Effector memory CD4-positive, alpha-beta T cell (primary cell): ENCODE results near the gene SIVA1.

Source experiments
- DNase-seq, 3 donors: peaks; one replicate each; pipeline ENCODE4 v3.0.0-alpha.2; 2020
- H3K27ac ChIP-seq: 2 replicates; pipeline ENCODE4 v1.7.0; 2013; ENCODE audit warnings: mild to moderate bottlenecking, low read length, moderate library complexity; ENCODE audit not compliant: insufficient read depth, poor library complexity, severe bottlenecking
- H3K27me3 ChIP-seq: replicated peaks from 2 replicates; pipeline ENCODE4 v1.7.0; 2013; ENCODE audit warnings: mild to moderate bottlenecking, low read length; ENCODE audit not compliant: insufficient read depth, control insufficient read depth, poor library complexity, severe bottlenecking
- H3K36me3 ChIP-seq: 2 replicates; pipeline ENCODE4 v1.7.0; 2013; ENCODE audit warnings: mild to moderate bottlenecking, low read length, moderate library complexity; ENCODE audit not compliant: control insufficient read depth, insufficient read depth
- H3K4me1 ChIP-seq: 2 replicates; pipeline ENCODE4 v1.7.0; 2013; ENCODE audit warnings: low read length, mild to moderate bottlenecking; ENCODE audit not compliant: control insufficient read depth, insufficient read depth, poor library complexity, severe bottlenecking
- H3K4me3 ChIP-seq: 2 replicates; pipeline ENCODE4 v1.7.0; 2013; ENCODE audit warnings: low read length, low read depth, mild to moderate bottlenecking; ENCODE audit not compliant: insufficient read depth, poor library complexity, severe bottlenecking
- H3K9me3 ChIP-seq: 2 replicates; pipeline ENCODE4 v1.7.0; 2013; ENCODE audit warnings: mild to moderate bottlenecking, low read length, moderate library complexity; ENCODE audit not compliant: control insufficient read depth
- total RNA-seq, 3 donors: gene quantifications; one replicate each; lab custom pipeline; 2026; lab: John Stamatoyannopoulos, UW

Gene SIVA1
- 67.7 to 96.8 (median 79.8) reads per million in 3 donors for total RNA-seq

GRCh38 chr14:104752735-104753527 is at the start of gene SIVA1:
Gene SIVA1 (plus strand): TSS chr14:104753147. CDS start chr14:104753202, 55 bp downstream.
- H3K9me3 ChIP-seq, result no peaks in the 10 kb centered on the region
- peaks cover 23% of the 10 kb centered on the region for H3K36me3 ChIP-seq
- DNase-seq, result peak; percentile 98 to 99 (median 99)
- no peaks in the 10 kb centered on the region for H3K27me3 ChIP-seq
- peaks cover 22% of the 10 kb centered on the region for H3K4me1 ChIP-seq
- peak within 1 kb of the TSS; percentile 84 for H3K27ac ChIP-seq
- H3K4me3 ChIP-seq, result peak within 1 kb of the TSS; percentile 90

- Histone ChIP-seq H3K9me3 (no peaks in the 10 kb centered on the region), H3K36me3 (peaks cover 36% of the 10 kb centered on the region)
These were observed 49.7 kb upstream of the SIVA1 start for GRCh38 chr14:104703269-104703668.

GRCh38 chr14:104704252-104704651 is 48.7 kb upstream of the SIVA1 start:
- Histone ChIP-seq H3K36me3 (peaks cover 36% of the 10 kb centered on the region), H3K4me1 (peaks cover 3% of the 10 kb centered on the region), H3K9me3 (no peaks in the 10 kb centered on the region)

More at GRCh38 chr14:104703269-104703668, 49.7 kb upstream of the SIVA1 start:
- Histone ChIP-seq H3K4me1 (no peaks in the 10 kb centered on the region), H3K27ac (no peak overlapping the region), H3K27me3 (no peaks in the 10 kb centered on the region), H3K4me3 (no peak overlapping the region)
- DNase-seq, result no peak

GRCh38 chr14:104705340-104706047 is 47.5 kb upstream of the SIVA1 start:
- Histone ChIP-seq H3K4me1 (peaks cover 3% of the 10 kb centered on the region), H3K27me3 (no peaks in the 10 kb centered on the region), H3K4me3 (no peak overlapping the region), H3K36me3 (peaks cover 39% of the 10 kb centered on the region), H3K9me3 (no peaks in the 10 kb centered on the region), H3K27ac (no peak overlapping the region)
- DNase-seq, result no peak

More at GRCh38 chr14:104704252-104704651, 48.7 kb upstream of the SIVA1 start:
- Histone ChIP-seq H3K4me3 (no peak overlapping the region), H3K27ac (no peak overlapping the region), H3K27me3 (no peaks in the 10 kb centered on the region)
- no peak for DNase-seq

GRCh38 chr14:104706733-104707607 is 46.0 kb upstream of the SIVA1 start:
- peaks cover 3% of the 10 kb centered on the region for H3K4me1 ChIP-seq
- no peak overlapping the region for H3K27ac ChIP-seq
- no peak for DNase-seq
- H3K36me3 ChIP-seq, result peaks cover 44% of the 10 kb centered on the region
- no peak overlapping the region for H3K4me3 ChIP-seq
- H3K27me3 ChIP-seq, result no peaks in the 10 kb centered on the region
- no peaks in the 10 kb centered on the region for H3K9me3 ChIP-seq

- H3K4me1 ChIP-seq, result peaks cover 3% of the 10 kb centered on the region
- no peaks in the 10 kb centered on the region for H3K27me3 ChIP-seq
- H3K9me3 ChIP-seq, result no peaks in the 10 kb centered on the region
- H3K27ac ChIP-seq, result no peak overlapping the region
- peaks cover 46% of the 10 kb centered on the region for H3K36me3 ChIP-seq
- DNase-seq, result no peak
- no peak overlapping the region for H3K4me3 ChIP-seq
These were observed 45.0 kb upstream of the SIVA1 start for GRCh38 chr14:104707608-104708595.

- H3K27me3 ChIP-seq, result no peaks in the 10 kb centered on the region
- H3K27ac ChIP-seq, result no peak overlapping the region
- peak; percentile 39 to 60 (median 44) for DNase-seq
- peaks cover 3% of the 10 kb centered on the region for H3K4me1 ChIP-seq
- no peak overlapping the region for H3K4me3 ChIP-seq
- no peaks in the 10 kb centered on the region for H3K9me3 ChIP-seq
- peaks cover 46% of the 10 kb centered on the region for H3K36me3 ChIP-seq
These were observed 44.2 kb upstream of the SIVA1 start for GRCh38 chr14:104708606-104709268.

- DNase-seq, result no peak
- Histone ChIP-seq H3K27ac (no peak overlapping the region), H3K27me3 (no peaks in the 10 kb centered on the region), H3K36me3 (peaks cover 46% of the 10 kb centered on the region), H3K4me1 (peaks cover 3% of the 10 kb centered on the region), H3K9me3 (no peaks in the 10 kb centered on the region), H3K4me3 (no peak overlapping the region)
These were observed 43.4 kb upstream of the SIVA1 start for GRCh38 chr14:104709387-104710039.
